NCI-H2107 (cell line): ENCODE measurements around the gene IFNE.

Experiments
- DNase-seq: peaks from one replicate; lab custom pipeline; 2025; lab: John Stamatoyannopoulos, UW

Gene IFNE, protein sequence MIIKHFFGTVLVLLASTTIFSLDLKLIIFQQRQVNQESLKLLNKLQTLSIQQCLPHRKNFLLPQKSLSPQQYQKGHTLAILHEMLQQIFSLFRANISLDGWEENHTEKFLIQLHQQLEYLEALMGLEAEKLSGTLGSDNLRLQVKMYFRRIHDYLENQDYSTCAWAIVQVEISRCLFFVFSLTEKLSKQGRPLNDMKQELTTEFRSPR

DNA sequence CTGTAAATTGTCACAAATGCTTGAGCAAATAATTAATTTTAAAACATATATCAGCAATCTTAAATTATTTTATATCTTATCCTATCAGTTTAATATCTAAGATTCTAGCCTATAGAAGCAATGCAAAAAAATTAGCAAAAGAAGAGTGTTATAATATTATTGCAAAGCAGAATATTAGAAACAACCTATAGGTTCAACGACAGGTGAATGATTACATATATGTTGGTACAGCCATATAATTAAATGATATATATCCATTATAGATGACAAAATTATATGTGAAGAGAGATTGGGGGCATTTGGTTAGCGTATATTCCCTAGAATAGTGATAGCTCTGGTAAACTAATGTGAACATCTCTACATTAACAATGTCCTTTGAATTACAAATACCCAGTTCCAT is at the start of gene IFNE:
Gene IFNE, minus strand, starts transcription at position 101 of the 400 bp plus-strand sequence. CDS start 619 bp downstream, outside the sequence.
- DNase-seq, result no peak

- DNase-seq, result no peak
These were observed 46.2 kb upstream of the IFNE start for GRCh38 chr9:21528123-21528808.

DNA sequence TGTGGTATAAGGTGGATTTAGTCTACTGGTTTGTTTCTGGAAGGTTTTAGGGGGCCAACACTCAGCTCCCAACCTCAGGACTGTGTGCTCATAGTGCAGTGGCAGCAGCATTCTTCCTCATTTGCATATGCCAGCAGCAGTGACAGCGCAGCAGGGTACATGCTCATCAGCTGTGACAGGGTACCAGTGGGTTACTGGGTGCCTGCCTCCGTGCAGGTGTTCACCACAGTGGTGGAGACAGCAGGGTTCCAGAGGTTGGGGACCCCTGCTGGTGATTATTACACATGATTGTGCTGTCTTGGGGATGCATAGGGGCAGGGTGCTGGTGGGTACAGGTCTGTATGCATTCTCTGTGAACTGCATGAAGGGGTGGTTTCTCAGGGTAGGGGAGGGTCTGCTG is 45.5 kb upstream of the IFNE start:
- no peak for DNase-seq

DNA sequence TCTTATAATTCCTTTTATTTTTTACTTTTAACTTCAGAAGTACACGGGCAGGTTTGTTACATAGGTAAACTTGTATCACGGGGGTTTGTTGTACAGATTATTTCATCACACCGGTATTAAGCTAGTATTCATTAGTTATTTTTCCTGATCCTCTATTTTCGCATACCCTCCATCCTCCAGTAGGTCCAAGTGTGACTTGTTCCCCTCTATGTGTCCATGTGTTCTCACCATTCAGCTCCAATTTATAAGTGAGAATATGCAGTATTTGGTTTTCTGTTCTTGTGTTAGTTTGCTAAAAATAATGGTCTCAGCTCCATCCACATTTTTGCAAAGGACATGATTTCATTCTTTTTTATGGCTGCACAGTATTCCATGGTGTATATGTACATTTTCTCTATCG is 43.1 kb upstream of the IFNE start:
- no peak for DNase-seq

- no peak for DNase-seq
These were observed 42.2 kb upstream of the IFNE start for GRCh38 chr9:21524099-21524830.

DNA sequence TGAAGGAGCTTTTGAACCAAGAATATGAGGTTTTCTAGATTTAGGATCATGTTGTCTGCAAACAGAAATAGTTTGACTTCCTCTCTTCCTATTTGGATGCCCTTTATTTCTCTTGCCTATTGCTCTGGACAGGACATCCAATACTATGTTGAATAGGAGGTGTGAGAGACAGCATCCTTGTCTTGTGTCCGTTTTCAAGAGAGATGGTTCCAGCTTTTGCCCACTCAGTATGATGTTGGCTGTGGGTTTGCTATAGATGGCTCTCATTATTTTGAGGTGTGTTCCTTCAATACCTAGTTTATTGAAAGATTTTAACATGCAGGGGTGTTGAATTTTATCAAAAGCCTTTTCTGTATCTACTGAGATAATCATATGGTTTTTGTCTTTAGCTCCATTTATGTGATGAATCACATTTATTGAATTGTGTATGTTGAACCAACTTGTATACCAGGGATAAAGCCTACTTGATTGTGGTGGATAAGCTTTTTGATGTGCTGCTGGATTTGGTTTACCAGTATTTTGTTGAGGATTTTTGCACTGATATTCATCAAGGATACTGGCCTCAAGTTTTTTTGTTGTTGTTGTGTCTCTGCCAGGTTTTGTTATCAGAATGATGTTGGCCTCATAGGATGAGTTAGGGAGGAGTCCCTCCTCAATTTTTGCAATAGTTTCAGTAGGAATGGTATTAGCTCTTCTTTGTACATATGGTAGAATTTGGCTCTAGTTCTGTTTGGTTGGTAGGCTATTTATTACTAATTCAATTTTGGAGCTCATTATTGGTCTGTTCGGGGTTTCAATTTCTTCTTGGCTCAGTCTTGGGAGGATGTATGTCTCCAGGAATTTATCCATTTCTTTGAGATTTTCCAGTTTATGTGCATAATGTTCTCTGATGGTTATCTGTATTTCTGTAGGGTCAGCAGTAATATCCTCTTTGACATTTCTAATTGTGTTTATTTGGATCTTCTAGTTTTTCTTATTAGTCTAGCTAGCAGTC is 41.2 kb upstream of the IFNE start:
- no peak for DNase-seq

DNA sequence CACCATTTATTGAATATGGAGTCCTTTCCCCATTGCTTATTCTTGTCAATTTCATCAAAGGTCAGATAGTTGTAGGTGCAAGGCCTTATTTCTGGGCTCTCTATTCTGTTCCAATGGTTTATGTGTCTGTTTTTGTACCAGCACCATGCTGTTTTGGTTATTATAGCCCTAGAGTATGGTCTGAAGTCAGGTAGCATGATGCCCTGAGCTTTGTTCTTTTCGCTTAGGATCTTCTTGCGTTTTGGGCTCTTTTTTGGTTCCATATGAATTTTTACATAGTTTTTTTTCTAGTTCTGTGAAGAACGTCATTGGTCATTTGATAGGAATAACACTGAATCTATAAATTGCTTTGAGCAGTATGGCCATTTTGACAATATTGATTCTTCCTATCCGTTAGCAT is 40.2 kb upstream of the IFNE start:
- DNase-seq, result no peak

DNA sequence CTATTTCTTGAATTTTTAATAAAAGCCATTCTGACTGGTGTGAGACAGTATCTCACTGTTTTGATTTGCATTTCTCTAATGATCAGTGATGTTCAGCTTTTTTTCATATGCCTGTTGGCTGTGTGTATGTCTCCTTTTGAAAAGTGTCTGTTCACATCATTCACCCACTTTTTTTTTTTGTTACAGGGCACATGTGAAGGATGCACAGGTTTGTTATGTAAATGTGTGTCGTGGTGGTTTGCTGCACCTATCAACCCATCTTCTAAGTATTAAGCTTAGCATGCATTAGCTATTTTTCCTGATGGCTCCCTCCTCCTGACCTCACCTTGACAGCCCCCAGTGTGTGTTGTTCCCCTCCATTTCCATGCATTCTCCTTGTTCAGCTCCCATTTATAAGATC is 39.3 kb upstream of the IFNE start:
- no peak for DNase-seq

GRCh38 chr9:21520501-21521228 is 38.6 kb upstream of the IFNE start:
- DNase-seq, result no peak

- no peak for DNase-seq
These were observed 37.8 kb upstream of the IFNE start for GRCh38 chr9:21519855-21520434.

- no peak for DNase-seq
These were observed 34.7 kb upstream of the IFNE start for GRCh38 chr9:21516796-21517195.

DNA sequence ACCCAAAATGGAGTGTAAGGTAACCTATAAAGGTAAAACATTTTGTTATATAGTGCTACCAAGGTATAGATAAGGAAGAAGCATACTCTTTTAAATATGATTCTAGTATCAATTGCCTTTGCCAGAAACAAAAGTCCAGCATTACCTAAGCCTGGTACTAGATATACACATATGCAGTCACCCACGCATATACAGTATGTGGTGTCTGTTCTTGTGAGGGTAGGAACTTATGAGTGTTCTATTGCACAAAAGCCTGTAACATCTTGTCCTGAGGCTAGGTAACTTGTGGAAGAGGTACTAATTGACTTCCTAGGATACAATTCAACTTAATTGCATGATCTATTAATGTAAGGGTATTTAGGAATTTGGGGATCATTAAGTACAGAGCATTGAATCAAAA is 31.3 kb upstream of the IFNE start:
- no peak for DNase-seq

DNA sequence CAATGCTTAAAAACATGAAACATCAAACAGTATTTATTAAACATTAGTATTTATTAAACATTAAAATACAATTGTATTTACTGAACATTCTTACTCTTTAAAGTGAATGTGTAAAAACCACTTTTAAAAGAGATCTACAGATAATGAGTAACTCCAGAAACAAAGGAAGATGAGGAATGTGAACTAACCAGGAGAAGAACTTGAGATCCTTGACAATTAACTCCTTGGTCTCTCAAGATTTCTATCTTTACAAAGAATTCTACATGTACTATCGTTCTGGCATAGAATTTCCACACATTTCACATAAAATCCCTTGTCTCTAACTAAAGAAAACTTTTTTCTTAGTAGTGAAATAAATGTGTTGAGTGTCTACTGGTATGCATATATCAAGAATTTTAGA is 28.7 kb upstream of the IFNE start:
- no peak for DNase-seq

GRCh38 chr9:21507483-21507790 is 25.3 kb upstream of the IFNE start:
- DNase-seq, result no peak

DNA sequence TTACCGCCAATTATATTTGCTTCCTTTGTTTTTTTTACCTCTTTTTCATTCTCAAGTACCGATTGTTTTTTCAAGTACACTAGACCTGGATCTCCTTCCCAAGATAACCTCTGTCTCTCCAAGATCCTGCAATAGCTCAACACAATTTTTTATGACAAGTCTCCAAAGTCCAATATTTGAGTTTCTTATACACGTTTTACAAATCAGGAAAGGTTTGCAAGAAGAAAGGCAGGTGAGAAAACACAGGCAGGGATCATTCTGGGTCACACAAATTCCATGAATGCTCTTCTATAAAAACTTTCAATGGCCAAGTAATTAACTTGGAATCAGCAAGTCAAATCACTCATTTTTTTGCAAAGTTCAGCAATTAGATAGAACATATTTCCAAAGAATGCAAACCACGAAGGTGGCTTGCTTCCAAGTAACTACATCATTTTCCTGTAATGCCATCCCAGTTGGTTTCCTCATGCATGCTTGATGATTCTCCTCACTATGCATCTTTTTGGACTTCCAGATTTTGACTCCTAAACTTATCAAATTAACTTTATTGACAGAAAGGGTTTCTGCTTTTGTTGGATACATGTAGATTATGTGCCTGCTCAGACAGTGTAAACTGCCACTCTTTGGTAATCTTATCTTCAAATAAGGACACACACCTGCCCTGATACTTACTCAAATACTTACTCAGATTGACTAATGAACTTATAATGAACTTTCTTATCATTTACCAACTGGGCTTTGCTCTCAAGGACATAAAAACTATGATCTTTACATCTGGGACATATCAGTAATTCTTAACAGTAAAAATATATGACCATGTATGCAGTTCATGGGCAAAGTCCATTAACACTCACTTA is 24.7 kb upstream of the IFNE start:
- no peak for DNase-seq

DNA sequence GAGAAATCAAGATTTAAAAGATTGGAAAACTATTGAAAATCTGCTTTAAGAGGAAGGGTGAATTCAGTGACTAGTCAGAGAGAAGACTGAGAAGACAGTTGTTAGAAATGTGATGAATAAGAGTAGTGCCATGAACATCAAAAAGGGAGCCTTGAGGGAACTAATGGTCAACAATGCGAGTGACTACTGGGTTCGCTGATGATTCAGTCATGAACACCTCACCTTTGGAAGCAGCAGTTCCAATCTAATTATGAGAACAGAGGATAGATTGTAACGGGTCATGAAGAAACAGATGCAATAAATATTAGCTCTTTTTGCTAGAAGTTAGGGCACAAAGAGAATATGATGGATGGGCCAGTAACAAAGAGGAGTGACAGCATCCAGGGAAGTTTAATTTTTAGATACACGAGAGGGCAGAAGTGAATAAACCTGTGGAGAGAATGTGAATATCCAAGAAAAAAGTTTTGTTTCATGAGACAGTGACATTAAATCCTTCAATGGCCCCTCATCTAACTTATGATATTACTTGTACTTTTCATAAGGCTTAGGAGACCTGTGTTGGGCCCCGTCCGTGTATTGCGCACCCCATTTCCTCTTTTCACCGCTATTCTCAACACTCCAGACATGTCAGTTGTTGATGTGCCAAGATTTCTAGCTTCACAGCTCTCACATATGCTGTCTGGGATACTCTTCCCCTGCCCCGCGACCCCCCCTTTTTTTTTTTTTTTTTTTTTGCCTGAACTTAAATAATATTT is 23.5 kb upstream of the IFNE start:
- DNase-seq, result no peak

GRCh38 chr9:21504894-21505293 is 22.8 kb upstream of the IFNE start:
- no peak for DNase-seq

DNA sequence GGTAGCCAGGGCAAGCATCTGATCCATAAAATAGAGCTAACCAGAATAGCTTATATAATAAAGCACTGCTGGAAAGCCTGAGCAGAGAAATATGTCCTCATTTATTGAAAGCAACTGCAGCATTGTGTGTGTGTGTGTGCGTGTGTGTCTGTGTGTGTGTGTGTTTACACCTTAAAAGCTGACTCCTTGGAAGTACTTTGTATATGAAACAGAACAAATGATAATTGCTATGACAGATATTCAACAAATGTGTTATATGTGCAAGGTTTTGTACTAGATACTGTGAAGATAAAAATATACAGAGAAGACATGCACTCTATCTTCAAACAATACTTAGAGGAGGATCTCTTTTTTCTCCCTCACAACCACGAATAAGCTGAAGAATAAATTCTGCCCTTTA is 22.0 kb upstream of the IFNE start:
- no peak for DNase-seq

GRCh38 chr9:21502586-21502985 is 20.5 kb upstream of the IFNE start:
- no peak for DNase-seq

- DNase-seq, result no peak
These were observed 17.8 kb upstream of the IFNE start for GRCh38 chr9:21499912-21500311.
